PC-9 (cell line): Measurements from ENCODE around the gene ZNF423. TPM values are rescaled to one million over a fixed set of nuclear protein-coding genes. Genes with fewer than 3 reads are reported as not detected.

Experiments used
- BruUV-seq: library from RNA; stranded (reverse); fragments of 400-500 nt; replicated peaks from 2 replicates; lab custom pipeline; 2021; lab: Mats Ljungman, UMichigan
- CTCF ChIA-PET: fragments of 300-600 bp; sonication (Branson Sonifier 250); formaldehyde crosslinking; loops from one replicate; lab custom pipeline; 2022; ENCODE audit warnings: antibody characterized with exemption; lab: Charles Lee
- POLR2A ChIA-PET: fragments of 300-600 bp; sonication (Branson Sonifier 250); formaldehyde crosslinking; loops from one replicate; lab custom pipeline; 2022; ENCODE audit warnings: antibody characterized with exemption; ENCODE audit not compliant: unreplicated experiment; lab: Charles Lee
- DNase-seq, 2 experiments: peaks; one replicate each; pipeline versions ENCODE4 v3.0.0 to v3.0.0-alpha.2; 2015 to 2022; ENCODE audit warnings: mixed read lengths in 1 of 2
- H2AFZ ChIP-seq: fragments of 200-600 bp; sonication (generic); 2 replicates; pipeline ENCODE4 v1.8.1; 2017; ENCODE audit warnings: antibody characterized with exemption
- H3F3A ChIP-seq: fragments of 200-600 bp; sonication (generic); 2 replicates; pipeline ENCODE4 v1.8.1; 2017; ENCODE audit warnings: antibody characterized with exemption, mild to moderate bottlenecking, low read depth; ENCODE audit not compliant: insufficient read depth
- H3K27ac ChIP-seq: fragments of 200-600 bp; sonication (generic); 2 replicates; pipeline ENCODE4 v1.6.1; 2016; ENCODE audit warnings: mixed run types
- H3K27me3 ChIP-seq: fragments of 200-600 bp; sonication (generic); 2 replicates; pipeline ENCODE4 v1.6.1; 2016; ENCODE audit warnings: low read depth, mixed run types; ENCODE audit not compliant: insufficient read depth
- H3K36me3 ChIP-seq: fragments of 200-600 bp; sonication (generic); 2 replicates; pipeline ENCODE4 v1.6.1; 2016; ENCODE audit warnings: low read depth, mixed run types
- H3K4me1 ChIP-seq: fragments of 200-600 bp; sonication (generic); replicated peaks from 2 replicates; pipeline ENCODE4 v1.6.1; 2016; ENCODE audit warnings: mixed run types; ENCODE audit not compliant: insufficient read depth
- H3K4me2 ChIP-seq: fragments of 200-600 bp; sonication (generic); 2 replicates; pipeline ENCODE4 v1.6.1; 2017; ENCODE audit warnings: mixed run types
- H3K4me3 ChIP-seq: fragments of 200-600 bp; sonication (generic); 2 replicates; pipeline ENCODE4 v1.6.1; 2016; ENCODE audit warnings: mixed run types
- H3K79me2 ChIP-seq: fragments of 200-600 bp; sonication (generic); 2 replicates; pipeline ENCODE4 v1.6.1; 2017; ENCODE audit warnings: low read depth, mixed run types
- H3K9me2 ChIP-seq: fragments of 200-600 bp; sonication (generic); 2 replicates; pipeline ENCODE4 v1.8.1; 2017; ENCODE audit warnings: mild to moderate bottlenecking; ENCODE audit not compliant: insufficient read depth
- H3K9me3 ChIP-seq: fragments of 200-600 bp; sonication (generic); 2 replicates; pipeline ENCODE4 v1.8.1; 2016; ENCODE audit warnings: low read depth; ENCODE audit not compliant: insufficient read depth
- H4K20me1 ChIP-seq: fragments of 200-600 bp; sonication (generic); 2 replicates; pipeline ENCODE4 v1.8.1; 2017; ENCODE audit not compliant: insufficient read depth
- CTCF ChIP-seq: fragments of 200-600 bp; sonication (generic); conservative IDR thresholded peaks from 2 replicates; pipeline ENCODE4 v1.6.1; 2017; ENCODE audit warnings: mixed run types, antibody characterized with exemption, mild to moderate bottlenecking, moderate library complexity
- EZH2 ChIP-seq: fragments of 200-600 bp; sonication (generic); IDR thresholded peaks from 2 replicates; pipeline ENCODE4 v1.8.0; 2017; ENCODE audit warnings: antibody characterized with exemption, low read depth
- intact Hi-C: fragments of 100-400 bp; cut with micrococcal nuclease; formaldehyde crosslinking; loops from one replicate; pipeline ENCODE4 v1.10.0; 2022; ENCODE audit not compliant: unreplicated experiment
- total RNA-seq: library from RNA; stranded (reverse); gene quantifications from 2 replicates; pipeline ENCODE4 v1.2.3, GENCODE V29; 2021

ZNF423 gene
- total RNA-seq, 1 experiment from 2014 or later: not detected

DNA sequence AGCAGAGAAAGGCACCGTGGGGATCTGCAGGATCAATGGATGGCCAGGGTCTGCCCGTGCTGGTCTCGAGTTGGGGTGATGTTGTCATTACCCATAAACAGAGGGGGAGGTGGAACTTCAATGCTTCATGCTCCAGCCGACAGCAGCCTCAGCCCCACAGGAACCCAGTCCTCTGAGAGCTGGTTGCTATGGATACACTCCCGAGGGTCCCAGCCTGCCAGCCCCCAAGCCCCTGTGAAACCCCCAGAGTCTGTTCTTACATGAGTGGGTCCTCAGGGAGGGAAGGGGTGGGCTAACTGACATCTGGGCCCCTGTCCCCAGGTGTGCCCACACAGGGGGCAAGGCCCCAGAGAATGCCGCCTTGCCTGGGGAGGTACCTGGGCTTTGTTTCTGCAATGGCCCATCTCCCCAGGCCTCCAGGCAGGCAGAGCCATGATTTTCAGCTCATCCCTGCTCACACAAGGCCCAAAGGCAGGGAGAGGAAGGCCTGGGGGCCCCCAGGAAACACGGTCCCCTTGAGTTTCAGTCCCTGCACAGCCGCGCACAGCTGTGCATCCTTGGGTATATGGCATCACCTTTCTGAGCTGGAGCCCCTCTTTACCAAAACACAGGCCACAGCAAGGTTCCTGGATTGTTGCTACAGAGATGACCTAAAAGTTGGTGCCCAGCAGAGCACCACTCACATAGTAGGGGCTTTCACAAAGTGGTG is 223.7 kb downstream of the ZNF423 start:
- H3K36me3 ChIP-seq: no peaks in the 10 kb centered on the region
- H3K4me3 ChIP-seq: no peak overlapping the region
- POLR2A ChIA-PET: no interaction called here
- H3K79me2 ChIP-seq: no peaks in the 10 kb centered on the region
- H3K4me1 ChIP-seq: no peaks in the 10 kb centered on the region
- intact Hi-C loops: no loop called here
- no peaks in the 10 kb centered on the region for H4K20me1 ChIP-seq
- TF ChIP-seq CTCF (no peak), EZH2 (no peak)
- no TSS peak for BruUV-seq
- CTCF ChIA-PET: no interaction called here
- peaks cover 28% of the 10 kb centered on the region for H3K27me3 ChIP-seq
- no peaks in the 10 kb centered on the region for H3K9me3 ChIP-seq
- no peaks in the 10 kb centered on the region for H3K9me2 ChIP-seq
- no peak overlapping the region for H3K4me2 ChIP-seq
- no peak overlapping the region for H2AFZ ChIP-seq
- no peak for DNase-seq
- no peaks in the 10 kb centered on the region for H3F3A ChIP-seq
- no peak overlapping the region for H3K27ac ChIP-seq

GRCh38 chr16:49631187-49632041 is 224.5 kb downstream of the ZNF423 start:
- TF ChIP-seq EZH2 (no peak), CTCF (no peak)
- no peak for DNase-seq
- BruUV-seq: no TSS peak
- H3F3A ChIP-seq: no peaks in the 10 kb centered on the region
- H3K4me3 ChIP-seq: no peak overlapping the region
- no peak overlapping the region for H3K4me2 ChIP-seq
- peaks cover 20% of the 10 kb centered on the region for H3K27me3 ChIP-seq
- H3K4me1 ChIP-seq: no peaks in the 10 kb centered on the region
- H3K9me3 ChIP-seq: no peaks in the 10 kb centered on the region
- intact Hi-C loops: no loop called here
- ChIA-PET CTCF (no interaction called here), POLR2A (no interaction called here)
- H3K79me2 ChIP-seq: no peaks in the 10 kb centered on the region
- H2AFZ ChIP-seq: no peak overlapping the region
- no peaks in the 10 kb centered on the region for H4K20me1 ChIP-seq
- H3K9me2 ChIP-seq: no peaks in the 10 kb centered on the region
- H3K27ac ChIP-seq: no peak overlapping the region
- no peaks in the 10 kb centered on the region for H3K36me3 ChIP-seq

DNA sequence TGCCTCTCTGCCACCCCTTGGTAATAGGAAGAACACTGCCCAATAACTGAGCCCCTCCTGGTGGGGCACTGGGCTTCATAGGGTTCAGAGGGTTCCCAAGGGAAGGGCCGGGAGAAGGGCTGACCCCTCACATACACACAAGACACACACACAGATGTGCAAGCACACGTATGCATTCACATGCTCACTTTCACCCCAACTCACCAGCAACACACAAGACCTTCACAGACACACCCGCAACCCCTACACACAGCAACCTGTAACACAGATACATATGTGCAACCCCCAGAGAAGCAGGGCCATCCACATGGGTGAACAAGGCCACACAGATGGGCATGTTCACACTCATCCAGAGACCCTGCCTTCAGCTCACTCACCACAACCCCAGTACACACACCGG is 225.1 kb downstream of the ZNF423 start:
- H3K36me3 ChIP-seq: no peaks in the 10 kb centered on the region
- no peaks in the 10 kb centered on the region for H3K4me1 ChIP-seq
- H2AFZ ChIP-seq: no peak overlapping the region
- no TSS peak for BruUV-seq
- no peaks in the 10 kb centered on the region for H3F3A ChIP-seq
- H3K79me2 ChIP-seq: no peaks in the 10 kb centered on the region
- intact Hi-C loops: no loop called here
- TF ChIP-seq CTCF: no peak
- no peak for TF ChIP-seq EZH2
- ChIA-PET POLR2A (no interaction called here), CTCF (no interaction called here)
- no peak overlapping the region for H3K27ac ChIP-seq
- H3K4me3 ChIP-seq: no peak overlapping the region
- H3K4me2 ChIP-seq: no peak overlapping the region
- no peaks in the 10 kb centered on the region for H4K20me1 ChIP-seq
- H3K27me3 ChIP-seq: peaks cover 13% of the 10 kb centered on the region
- no peaks in the 10 kb centered on the region for H3K9me3 ChIP-seq
- no peaks in the 10 kb centered on the region for H3K9me2 ChIP-seq
- no peak for DNase-seq
